Stomach (tissue), 4 donors: ENCODE measurements around the gene NSD1.

Experiments used
- POLR2A ChIP-seq, 4 donors: fragments of 450-650 bp; IDR thresholded peaks; one replicate each; pipeline ENCODE4 v1.6.1; 2016; ENCODE audit warnings: antibody characterized with exemption in 4 of 4, control low read depth in 2 of 4, mild to moderate bottlenecking in 1 of 4, moderate library complexity in 1 of 4
- TF ChIP-seq, protein P1 (sequence below), 7 experiments: fragments of 450-650 bp in 4 of 7; fragments of 200-600 bp in 3 of 7; sonication (generic) in 3 of 7; IDR thresholded peaks; one replicate each; pipeline ENCODE4 v1.5.1; 2016 to 2019; ENCODE audit warnings: antibody characterized with exemption in 7 of 7, control low read depth in 2 of 7, mild to moderate bottlenecking in 1 of 7

DNA sequence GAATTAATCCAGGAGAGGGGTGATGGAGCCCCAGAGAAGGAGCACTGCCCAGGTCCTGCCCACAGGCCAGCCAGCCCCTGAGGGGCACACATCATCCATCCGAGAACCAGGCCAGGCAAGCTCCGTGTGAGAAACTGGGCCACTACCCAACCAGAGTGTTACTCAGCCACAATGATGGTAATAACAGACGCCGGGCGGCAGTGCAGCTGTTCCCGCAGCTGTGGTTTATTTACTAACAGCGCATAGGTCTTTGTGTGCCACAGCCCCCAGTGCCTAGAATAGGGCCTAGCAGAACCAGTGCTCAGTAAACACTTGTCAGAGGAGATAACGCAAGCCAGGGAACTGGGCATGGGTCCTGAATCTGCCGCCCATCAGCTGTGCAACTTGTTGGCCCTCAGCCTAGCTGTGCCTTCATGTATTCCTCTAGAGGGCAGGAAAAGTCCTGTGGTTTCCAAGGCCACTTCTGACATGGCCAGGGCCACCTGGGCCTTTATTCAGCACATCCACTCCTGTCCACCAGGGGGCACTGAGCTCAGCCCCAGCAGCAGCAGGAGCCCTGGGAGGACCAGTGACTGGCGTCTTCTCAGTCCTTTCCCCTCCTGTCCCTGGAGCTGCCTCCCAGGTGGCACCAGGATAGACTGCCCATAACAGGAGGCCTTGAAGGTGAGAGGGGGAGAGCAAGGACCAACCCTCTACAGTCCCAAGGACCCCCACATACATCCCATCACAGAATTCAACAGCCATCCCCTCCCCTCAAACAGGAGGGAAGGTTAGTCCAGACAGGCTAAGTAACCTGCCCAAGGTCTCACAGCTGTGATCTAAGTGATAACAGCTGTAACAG lies 176.0 kb downstream of the NSD1 start:
- TF ChIP-seq, protein P1, sequence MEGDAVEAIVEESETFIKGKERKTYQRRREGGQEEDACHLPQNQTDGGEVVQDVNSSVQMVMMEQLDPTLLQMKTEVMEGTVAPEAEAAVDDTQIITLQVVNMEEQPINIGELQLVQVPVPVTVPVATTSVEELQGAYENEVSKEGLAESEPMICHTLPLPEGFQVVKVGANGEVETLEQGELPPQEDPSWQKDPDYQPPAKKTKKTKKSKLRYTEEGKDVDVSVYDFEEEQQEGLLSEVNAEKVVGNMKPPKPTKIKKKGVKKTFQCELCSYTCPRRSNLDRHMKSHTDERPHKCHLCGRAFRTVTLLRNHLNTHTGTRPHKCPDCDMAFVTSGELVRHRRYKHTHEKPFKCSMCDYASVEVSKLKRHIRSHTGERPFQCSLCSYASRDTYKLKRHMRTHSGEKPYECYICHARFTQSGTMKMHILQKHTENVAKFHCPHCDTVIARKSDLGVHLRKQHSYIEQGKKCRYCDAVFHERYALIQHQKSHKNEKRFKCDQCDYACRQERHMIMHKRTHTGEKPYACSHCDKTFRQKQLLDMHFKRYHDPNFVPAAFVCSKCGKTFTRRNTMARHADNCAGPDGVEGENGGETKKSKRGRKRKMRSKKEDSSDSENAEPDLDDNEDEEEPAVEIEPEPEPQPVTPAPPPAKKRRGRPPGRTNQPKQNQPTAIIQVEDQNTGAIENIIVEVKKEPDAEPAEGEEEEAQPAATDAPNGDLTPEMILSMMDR (IDR thresholded peaks at IDR 0.05) = peak in 5 of 7 experiments; percentile 59 to 84 (median 77)
- no peak for TF ChIP-seq POLR2A (IDR thresholded peaks at IDR 0.05)
